Parathyroid adenoma (tissue), 2 donors: Measurements from ENCODE around the gene WDPCP.

ENCODE experiments used
- H2AFZ ChIP-seq: fragments of 300-600 bp; sonication (generic); one replicate; pipeline ENCODE4 v1.7.0; 2017; ENCODE audit warnings: antibody characterized with exemption, mild to moderate bottlenecking
- H3K27ac ChIP-seq: fragments of 300-600 bp; sonication (generic); one replicate; pipeline ENCODE4 v1.7.0; 2017
- H3K27me3 ChIP-seq: fragments of 300-600 bp; sonication (generic); one replicate; pipeline ENCODE4 v1.7.0; 2017; ENCODE audit warnings: low read length; ENCODE audit not compliant: control insufficient read depth, insufficient read depth
- H3K36me3 ChIP-seq: fragments of 300-600 bp; sonication (generic); one replicate; pipeline ENCODE4 v1.7.0; 2017; ENCODE audit warnings: low read length; ENCODE audit not compliant: control insufficient read depth, insufficient read depth
- H3K4me1 ChIP-seq: fragments of 300-600 bp; sonication (generic); one replicate; pipeline ENCODE4 v1.7.0; 2017; ENCODE audit warnings: control low read depth
- H3K4me2 ChIP-seq: fragments of 300-600 bp; sonication (generic); one replicate; pipeline ENCODE4 v1.7.0; 2017; ENCODE audit warnings: low read length
- H3K4me3 ChIP-seq: fragments of 300-600 bp; sonication (generic); one replicate; pipeline ENCODE4 v1.7.0; 2017; ENCODE audit warnings: low read depth, low read length
- H3K79me2 ChIP-seq: fragments of 300-600 bp; sonication (generic); one replicate; pipeline ENCODE4 v1.7.0; 2017; ENCODE audit warnings: control low read depth
- H3K9ac ChIP-seq: fragments of 300-600 bp; sonication (generic); one replicate; pipeline ENCODE4 v1.7.0; 2017; ENCODE audit warnings: mild to moderate bottlenecking
- H3K9me3 ChIP-seq: fragments of 300-600 bp; sonication (generic); one replicate; pipeline ENCODE4 v1.7.0; 2017; ENCODE audit warnings: low read length; ENCODE audit not compliant: control insufficient read depth
- TF ChIP-seq, protein P1 (sequence below): fragments of 300-600 bp; sonication (generic); IDR thresholded peaks from one replicate; pipeline ENCODE4 v1.7.0; 2017; ENCODE audit warnings: antibody characterized with exemption, mild to moderate bottlenecking
- donor health status: primary hyperparathyroidism.

Gene WDPCP

DNA sequence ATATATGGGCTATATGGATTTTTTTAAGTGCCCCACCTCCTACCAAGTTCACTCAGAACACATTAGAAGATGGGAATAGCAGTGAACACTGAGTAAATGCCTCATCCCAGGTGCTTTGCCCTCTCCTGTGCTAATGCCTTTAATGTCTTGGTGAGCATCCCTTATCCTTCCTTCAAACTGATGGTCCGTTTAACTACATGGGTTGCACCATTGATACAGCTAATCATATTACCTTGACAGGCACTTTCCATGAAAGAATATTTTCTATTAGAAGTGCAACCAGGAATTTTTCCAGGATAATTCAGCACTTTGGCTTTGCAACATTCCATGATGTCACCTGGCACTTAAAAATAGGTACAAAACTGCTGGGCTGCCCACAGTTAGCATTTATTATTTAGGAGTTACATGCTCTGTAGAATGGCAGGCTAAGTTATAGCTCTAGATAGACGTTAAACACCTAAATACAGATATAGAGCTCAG lies 74.0 kb downstream of the WDPCP start:
- H3K9ac ChIP-seq, result no peak overlapping the region
- H3K27me3 ChIP-seq, result no peaks in the 10 kb centered on the region
- H2AFZ ChIP-seq, result no peak overlapping the region
- H3K4me3 ChIP-seq, result no peak overlapping the region
- no peak overlapping the region for H3K27ac ChIP-seq
- TF ChIP-seq, protein P1, sequence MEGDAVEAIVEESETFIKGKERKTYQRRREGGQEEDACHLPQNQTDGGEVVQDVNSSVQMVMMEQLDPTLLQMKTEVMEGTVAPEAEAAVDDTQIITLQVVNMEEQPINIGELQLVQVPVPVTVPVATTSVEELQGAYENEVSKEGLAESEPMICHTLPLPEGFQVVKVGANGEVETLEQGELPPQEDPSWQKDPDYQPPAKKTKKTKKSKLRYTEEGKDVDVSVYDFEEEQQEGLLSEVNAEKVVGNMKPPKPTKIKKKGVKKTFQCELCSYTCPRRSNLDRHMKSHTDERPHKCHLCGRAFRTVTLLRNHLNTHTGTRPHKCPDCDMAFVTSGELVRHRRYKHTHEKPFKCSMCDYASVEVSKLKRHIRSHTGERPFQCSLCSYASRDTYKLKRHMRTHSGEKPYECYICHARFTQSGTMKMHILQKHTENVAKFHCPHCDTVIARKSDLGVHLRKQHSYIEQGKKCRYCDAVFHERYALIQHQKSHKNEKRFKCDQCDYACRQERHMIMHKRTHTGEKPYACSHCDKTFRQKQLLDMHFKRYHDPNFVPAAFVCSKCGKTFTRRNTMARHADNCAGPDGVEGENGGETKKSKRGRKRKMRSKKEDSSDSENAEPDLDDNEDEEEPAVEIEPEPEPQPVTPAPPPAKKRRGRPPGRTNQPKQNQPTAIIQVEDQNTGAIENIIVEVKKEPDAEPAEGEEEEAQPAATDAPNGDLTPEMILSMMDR, result no peak
- no peaks in the 10 kb centered on the region for H3K36me3 ChIP-seq
- no peaks in the 10 kb centered on the region for H3K9me3 ChIP-seq
- peaks cover under 1% of the 10 kb centered on the region for H3K79me2 ChIP-seq
- H3K4me1 ChIP-seq, result no peaks in the 10 kb centered on the region
- no peak overlapping the region for H3K4me2 ChIP-seq

DNA sequence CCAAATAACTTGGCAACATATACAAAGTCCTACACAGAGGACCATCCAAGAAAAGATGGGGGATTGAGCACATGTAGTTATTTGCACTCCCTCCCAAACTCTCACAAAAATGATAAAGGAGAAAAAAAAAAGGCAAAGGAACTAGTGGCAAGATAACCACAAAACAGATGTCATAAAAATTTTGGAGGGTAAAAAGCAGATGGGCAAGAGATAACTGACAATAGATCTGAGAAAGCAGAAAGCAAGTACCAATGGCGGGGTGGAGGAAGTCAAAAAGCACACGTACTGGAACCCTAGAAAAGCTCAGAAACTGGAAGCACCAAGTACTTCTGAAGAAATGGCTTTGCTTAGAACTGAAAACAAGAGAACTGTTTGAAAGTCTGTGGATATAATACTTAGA lies 82.0 kb downstream of the WDPCP start:
- H3K36me3 ChIP-seq, result no peaks in the 10 kb centered on the region
- TF ChIP-seq, protein P1, result no peak
- H3K4me2 ChIP-seq, result no peak overlapping the region
- H3K4me1 ChIP-seq, result no peaks in the 10 kb centered on the region
- H3K4me3 ChIP-seq, result no peak overlapping the region
- no peak overlapping the region for H3K9ac ChIP-seq
- H3K9me3 ChIP-seq, result no peaks in the 10 kb centered on the region
- no peak overlapping the region for H3K27ac ChIP-seq
- no peaks in the 10 kb centered on the region for H3K27me3 ChIP-seq
- H2AFZ ChIP-seq, result no peak overlapping the region
- no peaks in the 10 kb centered on the region for H3K79me2 ChIP-seq

DNA sequence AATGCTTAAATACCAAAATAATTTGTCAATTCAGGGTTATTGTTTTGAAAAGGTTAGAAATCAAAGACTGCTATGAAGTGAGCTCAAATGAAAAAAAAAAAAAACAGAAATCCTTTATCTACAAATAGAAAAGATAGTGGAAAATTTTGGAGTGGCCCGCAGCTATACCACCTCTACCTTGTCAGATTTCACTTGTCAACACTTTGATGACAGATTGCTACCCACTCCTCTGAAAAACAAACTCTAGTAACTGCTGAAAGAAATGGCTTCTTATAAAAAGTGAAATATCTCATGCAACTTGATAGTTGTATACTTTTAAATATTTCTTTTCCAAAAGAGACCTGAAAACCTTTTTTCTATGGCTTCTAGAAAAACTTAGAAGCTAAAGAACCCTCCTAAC lies 84.5 kb downstream of the WDPCP start:
- Histone ChIP-seq H3K4me1 (no peaks in the 10 kb centered on the region), H3K9ac (no peak overlapping the region), H3K27ac (no peak overlapping the region), H3K36me3 (no peaks in the 10 kb centered on the region), H3K79me2 (no peaks in the 10 kb centered on the region), H3K4me2 (no peak overlapping the region), H3K9me3 (no peaks in the 10 kb centered on the region), H3K4me3 (no peak overlapping the region), H2AFZ (no peak overlapping the region), H3K27me3 (no peaks in the 10 kb centered on the region)
- TF ChIP-seq, protein P1, result no peak

DNA sequence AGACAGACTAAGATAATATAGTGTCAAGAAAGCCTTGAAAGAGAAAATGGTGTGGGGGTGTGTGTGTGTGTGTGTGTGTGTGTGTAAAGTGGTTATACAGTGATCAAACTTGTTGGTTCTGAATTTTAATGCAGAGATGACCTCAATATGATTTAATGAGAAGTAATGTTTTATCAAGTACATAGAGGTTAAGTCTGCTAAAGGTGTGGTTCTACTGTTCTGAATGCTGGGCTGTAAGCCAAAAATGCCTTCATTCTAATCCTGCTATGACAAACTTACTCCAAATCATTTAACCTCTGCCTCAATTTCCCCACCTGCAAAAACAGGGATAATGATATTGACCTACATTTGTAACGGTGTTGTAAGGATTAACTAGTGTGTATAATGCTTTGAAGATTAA lies 87.9 kb downstream of the WDPCP start:
- TF ChIP-seq, protein P1, result no peak
- no peaks in the 10 kb centered on the region for H3K9me3 ChIP-seq
- no peak overlapping the region for H3K4me2 ChIP-seq
- no peaks in the 10 kb centered on the region for H3K27me3 ChIP-seq
- no peaks in the 10 kb centered on the region for H3K4me1 ChIP-seq
- no peaks in the 10 kb centered on the region for H3K36me3 ChIP-seq
- H3K4me3 ChIP-seq, result no peak overlapping the region
- H3K27ac ChIP-seq, result no peak overlapping the region
- H3K9ac ChIP-seq, result no peak overlapping the region
- H2AFZ ChIP-seq, result no peak overlapping the region
- H3K79me2 ChIP-seq, result no peaks in the 10 kb centered on the region

DNA sequence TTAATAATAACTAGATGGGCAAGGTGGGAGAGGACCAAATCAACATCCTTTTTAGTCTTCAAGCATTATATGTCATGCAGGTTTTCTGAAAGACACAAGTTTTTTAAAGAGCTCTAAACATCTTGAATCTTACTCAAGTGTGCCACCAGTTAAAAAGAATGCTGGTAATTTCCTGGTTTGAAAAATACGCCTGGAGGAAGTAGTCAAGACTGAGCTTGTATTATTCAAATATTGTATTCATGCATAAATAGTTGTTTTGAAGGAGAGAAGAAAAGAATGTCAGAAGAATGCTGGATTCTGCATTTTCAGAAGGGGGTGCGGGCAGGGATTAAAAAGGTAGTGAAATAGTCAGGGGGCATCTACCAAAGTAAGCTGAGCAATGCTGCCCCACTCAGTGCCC lies 90.7 kb downstream of the WDPCP start:
- H3K79me2 ChIP-seq, result no peaks in the 10 kb centered on the region
- H3K27ac ChIP-seq, result no peak overlapping the region
- TF ChIP-seq, protein P1, result no peak
- no peaks in the 10 kb centered on the region for H3K9me3 ChIP-seq
- H2AFZ ChIP-seq, result no peak overlapping the region
- H3K36me3 ChIP-seq, result no peaks in the 10 kb centered on the region
- no peaks in the 10 kb centered on the region for H3K27me3 ChIP-seq
- no peak overlapping the region for H3K4me2 ChIP-seq
- no peak overlapping the region for H3K9ac ChIP-seq
- H3K4me1 ChIP-seq, result no peaks in the 10 kb centered on the region
- no peak overlapping the region for H3K4me3 ChIP-seq
